GM12878 (cell line): Measurements from ENCODE around the gene CHCHD3. TPM values are rescaled to one million over a fixed set of nuclear protein-coding genes. Genes with fewer than 3 reads are reported as not detected.
"Not testable (repeated sequence)": the region's sequence is repeated elsewhere in the genome, so short reads cannot be mapped to it uniquely, and the experiment has no call there.

ENCODE experiments used
- ATAC-seq: fragments of 200-7000 bp; cut with Tn5 transposase; 3 replicates; pipeline ENCODE4 v1.9.1; 2020; ENCODE audit warnings: mild to moderate bottlenecking, moderate library complexity
- BruUV-seq: library from RNA; stranded (reverse); fragments of 400-500 nt; replicated peaks from 2 replicates; lab custom pipeline; 2021; lab: Mats Ljungman, UMichigan
- CTCF ChIA-PET: fragments of 300-600 bp; sonication (Branson Sonifier 250); formaldehyde crosslinking; extraction: SDS; loops from one replicate; lab custom pipeline; 2021; ENCODE audit warnings: inconsistent platforms; lab: Yijun Ruan, JAX
- POLR2A ChIA-PET: fragments of 350-600 bp; formaldehyde crosslinking; extraction: SDS; loops from one replicate; lab custom pipeline; 2021; ENCODE audit warnings: inconsistent platforms; lab: Charles Lee
- RAD21 ChIA-PET: fragments of 300-600 bp; sonication (Branson Sonifier 250); formaldehyde crosslinking; loops from one replicate; lab custom pipeline; 2023; ENCODE audit warnings: antibody characterized with exemption; ENCODE audit not compliant: unreplicated experiment; lab: Charles Lee
- SMC1A ChIA-PET: fragments of 300-600 bp; sonication (Branson Sonifier 250); formaldehyde crosslinking; loops from one replicate; lab custom pipeline; 2023; ENCODE audit not compliant: unreplicated experiment, uncharacterized antibody; lab: Charles Lee
- DNase-seq: peaks from one replicate; pipeline ENCODE4 v3.0.0-alpha.2; 2011; ENCODE audit warnings: low read depth, low spot score
- FAIRE-seq: peaks from 3 replicates; lab custom pipeline; 2011; peaks lifted over from hg19 to GRCh38; lab: Jason Lieb, UNC
- H2AFZ ChIP-seq: 2 replicates; pipeline ENCODE4 v1.6.0; 2011; ENCODE audit warnings: low read depth, low read length, control low read depth; ENCODE audit not compliant: control insufficient read depth
- H3K27ac ChIP-seq: 2 replicates; pipeline ENCODE4 v1.5.1; 2011; ENCODE audit warnings: control low read depth; ENCODE audit not compliant: control insufficient read depth, insufficient read depth
- H3K27me3 ChIP-seq, 2 experiments: replicated peaks in 1 of 2; 2 replicates each; pipeline versions ENCODE4 v1.6.0 to v1.6.1; 2011; ENCODE audit warnings: low read length in 1 of 2; ENCODE audit not compliant: control insufficient read depth in 2 of 2, insufficient read depth in 2 of 2
- H3K36me3 ChIP-seq, 2 experiments: 2 replicates each; pipeline ENCODE4 v1.5.1; 2011; ENCODE audit warnings: low read length in 1 of 2; ENCODE audit not compliant: control insufficient read depth in 2 of 2, insufficient read depth in 2 of 2
- H3K4me1 ChIP-seq: 2 replicates; pipeline ENCODE4 v1.6.1; 2011; ENCODE audit warnings: mild to moderate bottlenecking, low read length, moderate library complexity, mixed read lengths; ENCODE audit not compliant: control insufficient read depth, insufficient read depth
- H3K4me2 ChIP-seq: 2 replicates; pipeline ENCODE4 v1.6.0; 2011; ENCODE audit warnings: control low read depth; ENCODE audit not compliant: control insufficient read depth, insufficient read depth
- H3K4me3 ChIP-seq: fragments of 200-600 bp; sonication (generic); 2 replicates; pipeline ENCODE4 v1.5.1; 2016
- H3K79me2 ChIP-seq: 2 replicates; pipeline ENCODE4 v1.6.0; 2011; ENCODE audit warnings: low read length; ENCODE audit not compliant: control insufficient read depth, insufficient read depth
- H3K9ac ChIP-seq: 2 replicates; pipeline ENCODE4 v1.8.0; 2011; ENCODE audit warnings: low read length, control low read depth, mixed read lengths; ENCODE audit not compliant: control insufficient read depth, insufficient read depth
- H3K9me3 ChIP-seq: replicated peaks from 3 replicates; pipeline ENCODE4 v1.5.1; 2011; ENCODE audit warnings: mild to moderate bottlenecking, low read length; ENCODE audit not compliant: control insufficient read depth, insufficient read depth
- H4K20me1 ChIP-seq: 2 replicates; pipeline ENCODE4 v1.6.0; 2011; ENCODE audit not compliant: control insufficient read depth, insufficient read depth
- CBX3 ChIP-seq: fragments of 200-600 bp; sonication (generic); IDR thresholded peaks from 2 replicates; pipeline ENCODE4 v1.6.1; 2016; ENCODE audit warnings: low read depth, borderline replicate concordance
- CUX1 ChIP-seq: IDR thresholded peaks from 2 replicates; pipeline ENCODE4 v1.6.1; 2012; ENCODE audit warnings: improper control_type of control experiment, low read depth, low read length; ENCODE audit not compliant: insufficient replicate concordance
- SP1 ChIP-seq: IDR thresholded peaks from one replicate; pipeline ENCODE4 v1.6.1; 2011; ENCODE audit warnings: low read depth, low read length
- ZBTB4 ChIP-seq: fragments of 450-650 bp; formaldehyde crosslinking; IDR thresholded peaks from 2 replicates; pipeline ENCODE4 v1.4.0; 2022; ENCODE audit warnings: mild to moderate bottlenecking, moderate library complexity
- WGBS: methylation state at CpG from one replicate; pipeline ENCODE4 v1.1.6; 2016; ENCODE audit warnings: low lambda C conversion rate; ENCODE audit not compliant: insufficient replicate concordance, insufficient coverage; ENCODE audit errors: missing lambda C conversion rate; 5-methylcytosine and 5-hydroxymethylcytosine counted together
- in situ Hi-C: fragments of 300-500 bp; cut with MboI; formaldehyde crosslinking; loops from 9 replicates; pipeline ENCODE4 v1.14.3; 2018; ENCODE audit warnings: mixed read lengths
- intact Hi-C: fragments of 100-400 bp; cut with micrococcal nuclease; formaldehyde crosslinking; loops from one replicate; pipeline ENCODE4 v1.14.2; 2022; ENCODE audit not compliant: unreplicated experiment
- polyA plus RNA-seq, 11 experiments: library from polyadenylated mRNA; depleted of rRNA in 4 of 11; unstranded in 6 of 11; stranded (reverse) in 5 of 11; fragments of >200 nt; fragmentation: Nextera tagmentation in 4 of 11; fragmentation: Illumina TruSeq in 1 of 11; extraction: Ambion mirVana in 4 of 11; extraction: Trizol in 1 of 11; gene quantifications; 1 replicate in 1 of 11; 2 replicates in 10 of 11; pipeline versions ENCODE4 v1.2.1 to v1.2.3, GENCODE V29; 2011 to 2016; ENCODE audit warnings: inconsistent platforms in 2 of 11, missing spikeins in 2 of 11, low read depth in 1 of 11
- total RNA-seq, 4 experiments: library from RNA; depleted of rRNA in 3 of 4; stranded (reverse); fragments of >200 nt in 3 of 4; fragmentation: Illumina TruSeq in 1 of 4; extraction: Trizol in 1 of 4; gene quantifications; 2 replicates each; pipeline versions ENCODE4 v1.2.1 to v1.2.3, GENCODE V29; 2013 to 2021

Gene CHCHD3
- total and polyA plus RNA-seq, 10 of the 15 experiments (the other 5 are each of a cell fraction or from before 2014, with no cell fraction given), result 38.3 to 178 (median 96.2) TPM

DNA sequence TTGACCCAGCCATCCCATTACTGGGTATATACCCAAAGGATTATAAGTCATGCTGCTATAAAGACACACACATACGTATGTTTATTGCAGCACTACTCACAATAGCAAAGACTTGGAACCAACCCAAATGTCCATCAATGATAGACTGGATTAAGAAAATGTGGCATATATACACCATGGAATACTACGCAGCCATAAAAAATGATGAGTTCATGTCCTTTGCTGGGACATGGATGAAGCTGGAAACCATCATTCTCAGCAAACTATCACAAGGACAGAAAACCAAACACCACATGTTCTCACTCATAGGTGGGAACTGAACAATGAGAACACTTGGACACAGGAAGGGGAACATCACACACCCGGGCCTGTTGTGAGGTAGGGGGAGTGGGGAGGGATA, 179.6 kb downstream of the CHCHD3 start:
- CTCF ChIA-PET, result interaction anchor here (1.4 kb wide), 1 partner anchor 8 kb away, joined by 3 read pairs; no protein-coding TSS in a partner anchor
- H3K79me2 ChIP-seq, H3K4me2 ChIP-seq, H3K36me3 ChIP-seq, ATAC-seq, H3K4me3 ChIP-seq, H3K4me1 ChIP-seq, H2AFZ ChIP-seq, intact Hi-C loops, in situ Hi-C loops, H3K9ac ChIP-seq, BruUV-seq, H3K9me3 ChIP-seq, SMC1A ChIA-PET, H3K27me3 ChIP-seq, H4K20me1 ChIP-seq, RAD21 ChIA-PET, H3K27ac ChIP-seq, FAIRE-seq, POLR2A ChIA-PET, DNase-seq: not testable (repeated sequence)
- 97% methylated on average over 3 of the region's 3 CpGs for WGBS

DNA sequence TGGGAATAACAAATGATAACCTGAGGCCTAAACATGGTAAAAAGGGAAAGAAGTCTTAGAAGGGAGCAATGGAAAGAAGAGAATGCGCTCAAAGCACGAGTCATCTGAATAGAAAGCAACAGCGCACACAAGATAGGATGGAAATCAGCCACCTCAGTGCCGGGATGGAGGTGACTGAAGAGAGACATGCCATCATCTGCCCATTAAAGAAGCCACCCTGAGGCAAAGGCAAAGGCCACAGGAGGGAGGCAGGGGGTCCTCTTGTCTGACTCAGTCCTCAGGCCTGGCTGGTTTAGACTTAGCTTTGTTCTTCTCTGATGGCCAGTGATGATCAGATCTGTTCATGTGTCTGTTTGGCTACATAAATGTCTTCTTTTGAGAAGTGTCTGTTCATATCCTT, 180.6 kb downstream of the CHCHD3 start:
- peaks cover 5% of the 10 kb centered on the region for H3K4me1 ChIP-seq
- no peak overlapping the region for H3K27ac ChIP-seq
- WGBS, result 94% methylated on average over 4 of the region's 4 CpGs
- SMC1A ChIA-PET, result no interaction called here
- H2AFZ ChIP-seq, result no peak overlapping the region
- no peaks in the 10 kb centered on the region for H3K27me3 ChIP-seq
- FAIRE-seq, result no peak
- H3K4me3 ChIP-seq, result no peak overlapping the region
- in situ Hi-C loops (no loop called here), intact Hi-C loops (no loop called here)
- H4K20me1 ChIP-seq, result no peaks in the 10 kb centered on the region
- RAD21 ChIA-PET, result no interaction called here
- DNase-seq, result no peak
- no peaks in the 10 kb centered on the region; the same call in 1 of the 2 replicates for H3K79me2 ChIP-seq
- ATAC-seq, result no peak
- H3K4me2 ChIP-seq, result no peak overlapping the region
- TSS peak; percentile 51 for BruUV-seq
- H3K9me3 ChIP-seq, result no peaks in the 10 kb centered on the region
- H3K9ac ChIP-seq, result no peak overlapping the region
- CTCF ChIA-PET, result no interaction called here
- H3K36me3 ChIP-seq, result peaks cover 0 to 8% of the 10 kb centered on the region in 2 experiments; a peak in 2 of 4 replicates
- POLR2A ChIA-PET, result no interaction called here
- no peak for TF ChIP-seq CUX1
- no peak for TF ChIP-seq CBX3
- TF ChIP-seq ZBTB4 (CRISPR knock-in tag), result no peak
- no peak for TF ChIP-seq SP1
